Chondrocyte (in vitro differentiated cells): ENCODE measurements around the gene FER1L5. TPM values are rescaled to one million over a fixed set of nuclear protein-coding genes. Genes with fewer than 3 reads are reported as not detected.
A peak's percentile ranks its signal among the peaks of the same experiment; 100 is the strongest.

ENCODE experiments used
- DNase-seq: peaks from one replicate; pipeline ENCODE4 v3.0.0; 2021; ENCODE audit warnings: mixed read lengths, low spot score
- H3K27ac Mint-ChIP-seq: one replicate; pipeline ENCODE4 v1.8.0; 2021; ENCODE audit warnings: mild to moderate bottlenecking, moderate library complexity, mixed read lengths; ENCODE audit not compliant: unreplicated experiment
- H3K27me3 Mint-ChIP-seq: 2 replicates; pipeline ENCODE4 v1.8.0; 2021; ENCODE audit warnings: low read depth, mixed read lengths
- H3K36me3 Mint-ChIP-seq: 2 replicates; pipeline ENCODE4 v1.8.0; 2021; ENCODE audit warnings: low read depth, mixed read lengths
- H3K4me1 Mint-ChIP-seq: 2 replicates; pipeline ENCODE4 v1.8.0; 2021; ENCODE audit warnings: low read depth, mild to moderate bottlenecking, mixed read lengths
- H3K4me3 Mint-ChIP-seq: one replicate; pipeline ENCODE4 v1.8.0; 2021; ENCODE audit warnings: mild to moderate bottlenecking, moderate library complexity, mixed read lengths; ENCODE audit not compliant: unreplicated experiment
- H3K9me3 Mint-ChIP-seq: 2 replicates; pipeline ENCODE4 v1.8.0; 2021; ENCODE audit warnings: low read depth, mixed read lengths
- total RNA-seq: library from RNA; stranded (reverse); gene quantifications from 3 replicates; pipeline ENCODE4 v1.2.1, GENCODE V29; 2021
- TF ChIP-seq, protein P1 (sequence below): fragments of 200-600 bp; sonication (generic); IDR thresholded peaks from 2 replicates; pipeline ENCODE4 v1.5.0; 2021; ENCODE audit warnings: antibody characterized with exemption, mild to moderate bottlenecking, moderate library complexity

The FER1L5 gene
- total RNA-seq, 1 donor from 2014 or later, result not detected

- Mint-ChIP-seq H3K4me3 (no peak overlapping the region), H3K9me3 (no peaks in the 10 kb centered on the region), H3K4me1 (peaks cover 2% of the 10 kb centered on the region), H3K27ac (no peak overlapping the region), H3K27me3 (peaks cover 6% of the 10 kb centered on the region), H3K36me3 (no peaks in the 10 kb centered on the region)
- peak; percentile 92 for DNase-seq
- TF ChIP-seq, protein P1, sequence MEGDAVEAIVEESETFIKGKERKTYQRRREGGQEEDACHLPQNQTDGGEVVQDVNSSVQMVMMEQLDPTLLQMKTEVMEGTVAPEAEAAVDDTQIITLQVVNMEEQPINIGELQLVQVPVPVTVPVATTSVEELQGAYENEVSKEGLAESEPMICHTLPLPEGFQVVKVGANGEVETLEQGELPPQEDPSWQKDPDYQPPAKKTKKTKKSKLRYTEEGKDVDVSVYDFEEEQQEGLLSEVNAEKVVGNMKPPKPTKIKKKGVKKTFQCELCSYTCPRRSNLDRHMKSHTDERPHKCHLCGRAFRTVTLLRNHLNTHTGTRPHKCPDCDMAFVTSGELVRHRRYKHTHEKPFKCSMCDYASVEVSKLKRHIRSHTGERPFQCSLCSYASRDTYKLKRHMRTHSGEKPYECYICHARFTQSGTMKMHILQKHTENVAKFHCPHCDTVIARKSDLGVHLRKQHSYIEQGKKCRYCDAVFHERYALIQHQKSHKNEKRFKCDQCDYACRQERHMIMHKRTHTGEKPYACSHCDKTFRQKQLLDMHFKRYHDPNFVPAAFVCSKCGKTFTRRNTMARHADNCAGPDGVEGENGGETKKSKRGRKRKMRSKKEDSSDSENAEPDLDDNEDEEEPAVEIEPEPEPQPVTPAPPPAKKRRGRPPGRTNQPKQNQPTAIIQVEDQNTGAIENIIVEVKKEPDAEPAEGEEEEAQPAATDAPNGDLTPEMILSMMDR, result no peak
These were observed 45.4 kb downstream of the FER1L5 start for GRCh38 chr2:96687711-96688640.

DNA sequence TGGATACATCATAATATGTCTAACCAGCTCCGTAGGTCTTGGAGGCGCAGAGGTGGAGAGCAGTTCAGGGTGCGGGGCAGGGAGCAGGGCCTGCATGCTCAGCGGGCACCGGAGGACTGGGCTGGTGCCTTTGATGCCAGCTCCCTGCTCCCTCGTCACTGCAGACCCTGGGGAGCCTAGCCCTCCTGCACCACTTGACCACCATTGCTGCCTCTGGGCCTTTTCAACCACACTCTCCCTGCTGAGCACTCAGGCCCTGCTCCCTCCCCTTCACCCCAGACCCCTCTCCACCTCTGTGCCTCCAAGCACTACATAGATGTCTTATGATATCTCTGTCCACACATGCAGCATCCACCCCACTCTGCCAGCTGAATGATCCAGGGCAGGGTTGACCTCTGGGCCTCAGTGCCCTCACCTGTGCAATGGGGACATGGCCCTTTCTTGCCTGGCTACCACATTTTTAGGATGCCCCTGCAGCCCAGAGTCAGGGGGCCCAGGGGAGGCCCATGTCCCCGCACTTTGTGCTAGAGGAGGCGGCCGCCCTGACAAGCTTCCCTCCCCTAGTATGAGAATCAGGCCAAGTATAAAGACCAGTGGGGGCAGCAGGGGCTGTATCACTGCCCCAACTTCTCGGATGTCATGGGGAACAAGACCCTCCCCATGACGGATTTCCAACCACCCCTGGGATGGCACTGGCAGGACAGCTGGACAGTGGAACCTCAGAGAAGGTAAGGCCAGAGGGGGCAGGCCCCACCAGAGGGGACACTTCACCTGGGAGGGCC, 46.3 kb downstream of the FER1L5 start:
- H3K27ac Mint-ChIP-seq, result no peak overlapping the region
- H3K9me3 Mint-ChIP-seq, result no peaks in the 10 kb centered on the region
- H3K36me3 Mint-ChIP-seq, result no peaks in the 10 kb centered on the region
- TF ChIP-seq, protein P1, result no peak
- H3K4me1 Mint-ChIP-seq, result peaks cover 2% of the 10 kb centered on the region
- peak; percentile 75 for DNase-seq
- H3K27me3 Mint-ChIP-seq, result peaks cover 6% of the 10 kb centered on the region
- H3K4me3 Mint-ChIP-seq, result no peak overlapping the region

DNA sequence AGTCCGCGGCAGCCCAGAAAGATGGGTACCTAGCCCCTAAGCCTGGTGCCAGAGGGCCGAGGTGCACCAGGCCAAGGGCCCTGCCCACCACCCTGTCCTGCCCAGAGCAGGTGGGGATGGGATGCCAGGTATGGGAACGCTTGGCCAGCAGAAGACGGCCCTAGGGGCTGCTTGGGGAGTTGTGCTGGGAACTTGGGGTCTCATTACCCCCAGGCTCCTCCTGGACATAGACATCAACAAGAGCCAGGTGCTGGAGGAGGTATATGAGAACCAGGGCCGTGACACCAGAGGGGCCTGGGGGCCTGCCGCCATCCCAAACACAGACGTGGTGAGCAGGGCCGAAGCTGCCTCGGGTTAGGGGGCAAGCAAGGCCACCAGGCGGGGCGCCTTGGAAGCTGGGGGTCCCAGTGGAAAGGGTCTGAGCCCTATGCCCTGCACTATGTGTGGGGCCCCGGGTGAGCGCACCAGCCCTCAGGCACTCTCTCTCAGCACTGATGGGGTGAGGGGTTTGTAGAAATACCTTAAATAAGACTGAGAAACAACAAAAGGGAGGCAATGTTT, 46.9 kb downstream of the FER1L5 start:
- TF ChIP-seq, protein P1, result no peak
- Mint-ChIP-seq H3K27me3 (peaks cover 3% of the 10 kb centered on the region), H3K36me3 (no peaks in the 10 kb centered on the region), H3K4me1 (peaks cover 2% of the 10 kb centered on the region), H3K9me3 (no peaks in the 10 kb centered on the region), H3K4me3 (no peak overlapping the region), H3K27ac (no peak overlapping the region)
- no peak for DNase-seq

DNA sequence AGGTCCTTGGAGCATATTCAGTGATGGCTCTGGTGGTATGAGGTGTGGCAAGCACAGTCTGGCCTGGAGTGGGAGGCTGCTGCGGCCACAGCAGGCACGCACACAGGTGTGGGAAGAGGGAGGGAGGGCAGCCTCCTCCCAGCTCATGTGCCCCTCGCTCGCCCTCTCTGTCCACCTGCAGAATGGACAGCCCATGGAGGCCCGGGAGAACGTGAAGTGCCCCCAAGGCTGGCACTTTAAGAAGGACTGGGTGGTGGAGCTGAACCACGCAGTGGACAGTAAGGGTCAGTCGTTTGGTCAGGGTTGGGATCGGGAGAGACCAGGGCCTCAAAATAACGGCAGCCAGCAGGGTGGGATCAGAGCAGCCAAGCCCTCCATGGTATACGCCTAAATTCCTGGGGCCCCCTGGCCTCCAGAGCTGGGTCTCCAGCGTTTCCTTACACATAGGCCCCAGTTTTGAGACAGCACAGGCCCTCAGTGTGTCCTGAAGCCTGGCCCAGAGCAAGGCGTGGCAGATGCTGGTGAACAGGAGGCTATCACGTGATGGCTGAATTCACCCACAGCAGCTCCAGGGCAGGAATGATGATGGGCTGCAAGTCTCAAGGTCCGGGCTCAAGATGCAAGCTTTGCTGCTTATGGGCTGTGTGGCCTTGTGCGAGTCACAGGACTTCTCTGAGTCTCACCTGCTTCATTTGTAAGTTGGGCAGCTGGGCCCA, 47.9 kb downstream of the FER1L5 start:
- no peaks in the 10 kb centered on the region for H3K27me3 Mint-ChIP-seq
- peaks cover 1% of the 10 kb centered on the region for H3K4me1 Mint-ChIP-seq
- TF ChIP-seq, protein P1, result no peak
- DNase-seq, result no peak
- no peaks in the 10 kb centered on the region for H3K9me3 Mint-ChIP-seq
- no peak overlapping the region for H3K27ac Mint-ChIP-seq
- H3K36me3 Mint-ChIP-seq, result no peaks in the 10 kb centered on the region
- no peak overlapping the region for H3K4me3 Mint-ChIP-seq
